Neural progenitor cell (in vitro differentiated cells): Measurements from ENCODE around the gene CEP120. TPM values are rescaled to one million over a fixed set of nuclear protein-coding genes. Genes with fewer than 3 reads are reported as not detected.

Source experiments
- DNase-seq: peaks from one replicate; pipeline ENCODE4 v3.0.0-alpha.2; 2016; ENCODE audit warnings: low spot score
- H2AFZ ChIP-seq: fragments of 200-600 bp; sonication (generic); replicated peaks from 2 replicates; pipeline ENCODE4 v1.6.1; 2016; ENCODE audit warnings: antibody characterized with exemption
- H3F3A ChIP-seq: fragments of 200-600 bp; sonication (generic); 2 replicates; pipeline ENCODE4 v1.6.1; 2016; ENCODE audit warnings: antibody characterized with exemption, low read depth
- H3K27ac ChIP-seq: fragments of 200-600 bp; sonication (generic); 2 replicates; pipeline ENCODE4 v1.5.1; 2016; ENCODE audit warnings: mild to moderate bottlenecking
- H3K27me3 ChIP-seq: fragments of 200-600 bp; sonication (generic); 2 replicates; pipeline ENCODE4 v1.6.1; 2016; ENCODE audit warnings: mild to moderate bottlenecking, moderate library complexity
- H3K36me3 ChIP-seq: fragments of 200-600 bp; sonication (generic); 2 replicates; pipeline ENCODE4 v1.5.1; 2016
- H3K4me1 ChIP-seq: fragments of 200-600 bp; sonication (generic); 2 replicates; pipeline ENCODE4 v1.6.1; 2016; ENCODE audit warnings: mixed run types
- H3K4me2 ChIP-seq: fragments of 200-600 bp; sonication (generic); 2 replicates; pipeline ENCODE4 v1.6.1; 2016
- H3K4me3 ChIP-seq: fragments of 200-600 bp; sonication (generic); 2 replicates; pipeline ENCODE4 v1.5.1; 2016
- H3K79me2 ChIP-seq: fragments of 200-600 bp; sonication (generic); 2 replicates; pipeline ENCODE4 v1.6.1; 2016; ENCODE audit warnings: low read depth
- H3K9ac ChIP-seq: fragments of 200-600 bp; sonication (generic); 2 replicates; pipeline ENCODE4 v1.6.1; 2016
- H3K9me3 ChIP-seq: fragments of 200-600 bp; sonication (generic); 2 replicates; pipeline ENCODE4 v1.5.1; 2016; ENCODE audit warnings: low read depth
- H4K20me1 ChIP-seq: fragments of 200-600 bp; sonication (generic); 2 replicates; pipeline ENCODE4 v1.6.1; 2016; ENCODE audit warnings: low read depth
- H3K27ac Mint-ChIP-seq: 3 replicates; pipeline ENCODE4 v1.8.0; 2021; ENCODE audit warnings: mixed read lengths
- H3K27me3 Mint-ChIP-seq: 2 replicates; pipeline ENCODE4 v1.8.0; 2022; ENCODE audit warnings: low read depth, mild to moderate bottlenecking, inconsistent platforms, moderate library complexity, mixed read lengths; ENCODE audit not compliant: insufficient read depth
- H3K36me3 Mint-ChIP-seq: 3 replicates; pipeline ENCODE4 v1.8.0; 2021; ENCODE audit warnings: mixed read lengths
- H3K4me1 Mint-ChIP-seq: 3 replicates; pipeline ENCODE4 v1.8.0; 2021; ENCODE audit warnings: mixed read lengths
- H3K4me3 Mint-ChIP-seq: 3 replicates; pipeline ENCODE4 v1.8.0; 2021; ENCODE audit warnings: mild to moderate bottlenecking, moderate library complexity, mixed read lengths
- H3K9me3 Mint-ChIP-seq: 3 replicates; pipeline ENCODE4 v1.8.0; 2020; ENCODE audit warnings: mixed read lengths
- CTCF ChIP-seq: fragments of 200-600 bp; sonication (generic); IDR thresholded peaks from 2 replicates; pipeline ENCODE4 v1.5.1; 2017; ENCODE audit warnings: antibody characterized with exemption, mild to moderate bottlenecking
- EZH2 ChIP-seq: fragments of 200-600 bp; sonication (generic); IDR thresholded peaks from 2 replicates; pipeline ENCODE4 v1.6.1; 2017; ENCODE audit warnings: antibody characterized with exemption, mild to moderate bottlenecking, moderate library complexity
- EZH2phosphoT487 ChIP-seq: fragments of 200-600 bp; sonication (generic); IDR thresholded peaks from 2 replicates; pipeline ENCODE4 v1.6.1; 2017; ENCODE audit warnings: antibody characterized with exemption
- total RNA-seq: library from RNA; depleted of rRNA; stranded (reverse); fragments of >200 nt; gene quantifications from 2 replicates; pipeline ENCODE4 v1.2.3, GENCODE V29; 2015; ENCODE audit warnings: low replicate concordance

CEP120 gene
- total RNA-seq, 1 donor from 2014 or later = 38.5 TPM

- no peaks in the 10 kb centered on the region for H3K4me1 Mint-ChIP-seq
- no peak for DNase-seq
- H3K9ac ChIP-seq = no peak overlapping the region
- H3F3A ChIP-seq = no peaks in the 10 kb centered on the region
- peaks cover 6% of the 10 kb centered on the region for H3K9me3 ChIP-seq
- H3K27ac ChIP-seq = no peak overlapping the region
- no peak overlapping the region for H2AFZ ChIP-seq
- H3K79me2 ChIP-seq = no peaks in the 10 kb centered on the region
- peaks cover 40% of the 10 kb centered on the region for H3K36me3 Mint-ChIP-seq
- H3K27me3 Mint-ChIP-seq = peaks cover 2% of the 10 kb centered on the region
- H3K4me1 ChIP-seq = no peaks in the 10 kb centered on the region
- H3K27ac Mint-ChIP-seq = no peak overlapping the region
- H3K27me3 ChIP-seq = no peaks in the 10 kb centered on the region
- peaks cover 21% of the 10 kb centered on the region for H3K9me3 Mint-ChIP-seq
- no peak for TF ChIP-seq EZH2
- no peak for TF ChIP-seq CTCF
- TF ChIP-seq EZH2phosphoT487 = no peak
- H3K4me3 ChIP-seq = no peak overlapping the region
- H3K4me3 Mint-ChIP-seq = no peak overlapping the region
- H4K20me1 ChIP-seq = no peaks in the 10 kb centered on the region
- H3K36me3 ChIP-seq = peaks cover 16% of the 10 kb centered on the region
- no peak overlapping the region for H3K4me2 ChIP-seq
Observed at GRCh38 chr5:123358304-123358703, 64.9 kb downstream of the CEP120 start.

DNA sequence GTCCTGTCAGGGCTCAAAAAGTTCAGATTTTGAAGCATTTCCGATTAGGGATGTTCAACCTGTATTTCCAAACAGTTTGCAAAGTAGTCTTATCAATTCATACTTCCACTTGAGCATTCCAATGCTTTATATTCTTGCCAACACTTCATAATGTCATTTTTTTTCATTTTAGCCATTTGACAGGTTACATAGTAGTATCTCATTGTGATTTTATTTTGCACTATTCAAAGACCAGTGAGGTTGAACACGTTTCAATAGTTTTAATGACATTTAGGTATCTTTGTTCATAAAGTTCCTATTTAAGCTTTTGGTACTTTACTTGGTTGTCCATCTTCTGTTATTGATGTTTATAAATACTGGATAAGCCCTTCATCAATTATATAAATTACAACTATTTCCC is 71.4 kb downstream of the CEP120 start:
- H3K27ac ChIP-seq = no peak overlapping the region
- Mint-ChIP-seq H3K4me1 (no peaks in the 10 kb centered on the region), H3K27me3 (peaks cover 6% of the 10 kb centered on the region), H3K27ac (no peak overlapping the region), H3K36me3 (peaks cover 22% of the 10 kb centered on the region), H3K4me3 (no peak overlapping the region), H3K9me3 (peaks cover 19% of the 10 kb centered on the region)
- no peak overlapping the region for H3K4me2 ChIP-seq
- peaks cover 6% of the 10 kb centered on the region for H3K36me3 ChIP-seq
- H3K4me3 ChIP-seq = no peak overlapping the region
- H3K9me3 ChIP-seq = peaks cover 5% of the 10 kb centered on the region
- H3K79me2 ChIP-seq = no peaks in the 10 kb centered on the region
- no peaks in the 10 kb centered on the region for H3F3A ChIP-seq
- H4K20me1 ChIP-seq = no peaks in the 10 kb centered on the region
- H3K4me1 ChIP-seq = no peaks in the 10 kb centered on the region
- DNase-seq = no peak
- no peak overlapping the region for H2AFZ ChIP-seq
- TF ChIP-seq EZH2 (no peak), EZH2phosphoT487 (no peak), CTCF (no peak)
- H3K27me3 ChIP-seq = no peaks in the 10 kb centered on the region
- no peak overlapping the region for H3K9ac ChIP-seq

- H3K9ac ChIP-seq = no peak overlapping the region
- H3K36me3 ChIP-seq = peaks cover 5% of the 10 kb centered on the region
- H2AFZ ChIP-seq = no peak overlapping the region
- no peak overlapping the region for H3K4me2 ChIP-seq
- H3K27me3 ChIP-seq = no peaks in the 10 kb centered on the region
- Mint-ChIP-seq H3K27me3 (peaks cover 6% of the 10 kb centered on the region), H3K36me3 (peaks cover 18% of the 10 kb centered on the region), H3K4me1 (no peaks in the 10 kb centered on the region), H3K9me3 (peaks cover 15% of the 10 kb centered on the region), H3K4me3 (no peak overlapping the region), H3K27ac (no peak overlapping the region)
- H3K9me3 ChIP-seq = no peaks in the 10 kb centered on the region
- peaks cover 5% of the 10 kb centered on the region for H3F3A ChIP-seq
- H3K27ac ChIP-seq = no peak overlapping the region
- no peaks in the 10 kb centered on the region for H3K4me1 ChIP-seq
- no peak for DNase-seq
- TF ChIP-seq EZH2 = no peak
- no peak overlapping the region for H3K4me3 ChIP-seq
- H3K79me2 ChIP-seq = no peaks in the 10 kb centered on the region
- H4K20me1 ChIP-seq = no peaks in the 10 kb centered on the region
Observed at GRCh38 chr5:123351240-123351639, 72.0 kb downstream of the CEP120 start.

GRCh38 chr5:123350742-123351141 is 72.5 kb downstream of the CEP120 start:
- peaks cover 6% of the 10 kb centered on the region for H3K27me3 Mint-ChIP-seq
- no peak overlapping the region for H3K4me3 Mint-ChIP-seq
- TF ChIP-seq EZH2 (no peak), CTCF (no peak), EZH2phosphoT487 (no peak)
- Histone ChIP-seq H3K36me3 (peaks cover 8% of the 10 kb centered on the region), H3K79me2 (no peaks in the 10 kb centered on the region), H3K4me3 (no peak overlapping the region), H3K4me1 (no peaks in the 10 kb centered on the region), H3K4me2 (no peak overlapping the region), H3F3A (peaks cover 8% of the 10 kb centered on the region), H3K9me3 (no peaks in the 10 kb centered on the region), H2AFZ (no peak overlapping the region), H3K9ac (no peak overlapping the region), H3K27ac (no peak overlapping the region), H3K27me3 (no peaks in the 10 kb centered on the region), H4K20me1 (no peaks in the 10 kb centered on the region)
- peaks cover 14% of the 10 kb centered on the region for H3K36me3 Mint-ChIP-seq
- peaks cover 13% of the 10 kb centered on the region for H3K9me3 Mint-ChIP-seq
- no peak for DNase-seq
- no peak overlapping the region for H3K27ac Mint-ChIP-seq
- H3K4me1 Mint-ChIP-seq = no peaks in the 10 kb centered on the region
